ENCODE data around the gene CRHR1.

CRHR1 gene

GRCh38 chr17:45745601-45746494, 38.3 kb upstream of the CRHR1 start:
- Histone ChIP-seq H3K9me3 (ENCODE audit: insufficient read depth, low read length) (no peaks in the 10 kb centered on the region), H3K36me3 (ENCODE audit: insufficient read depth, insufficient read length, low read length) (no peaks in the 10 kb centered on the region), H3K4me1 (ENCODE audit: insufficient read depth, insufficient read length) (peaks cover 16% of the 10 kb centered on the region), H3K4me3 (ENCODE audit: insufficient read length, low read depth) (no peak overlapping the region), H3K9ac (ENCODE audit: insufficient read length, low read depth) (peak overlapping the region; percentile 32), H3K27me3 (ENCODE audit: insufficient read depth, insufficient read length) (peaks cover 71% of the 10 kb centered on the region)
- no peak for TF ChIP-seq SUZ12 (IDR thresholded peaks at IDR 0.05; ENCODE audit: extremely low read depth, insufficient read depth, insufficient read length)
- no peak for TF ChIP-seq ZNF274 (IDR thresholded peaks at IDR 0.05; ENCODE audit: low read depth, low read length)
- TF ChIP-seq YY1 (IDR thresholded peaks at IDR 0.05; ENCODE audit: insufficient read depth, insufficient read length), result no peak
- DNase-seq (ENCODE audit: low read depth, low spot score), result no peak

GRCh38 chr17:45747911-45748310, 36.2 kb upstream of the CRHR1 start:
- TF ChIP-seq ZNF274 (IDR thresholded peaks at IDR 0.05; ENCODE audit: low read depth, low read length), result no peak
- TF ChIP-seq SUZ12 (IDR thresholded peaks at IDR 0.05; ENCODE audit: extremely low read depth, insufficient read depth, insufficient read length), result no peak
- no peak for TF ChIP-seq YY1 (IDR thresholded peaks at IDR 0.05; ENCODE audit: insufficient read depth, insufficient read length)
- Histone ChIP-seq H3K36me3 (ENCODE audit: insufficient read depth, insufficient read length, low read length) (no peaks in the 10 kb centered on the region), H3K27me3 (ENCODE audit: insufficient read depth, insufficient read length) (peaks cover 62% of the 10 kb centered on the region)

GRCh38 chr17:45748731-45749310, 35.3 kb upstream of the CRHR1 start:
- no peak overlapping the region for H3K4me3 ChIP-seq (ENCODE audit: insufficient read length, low read depth)
- peaks cover 54% of the 10 kb centered on the region for H3K27me3 ChIP-seq (ENCODE audit: insufficient read depth, insufficient read length)
- H3K9ac ChIP-seq (ENCODE audit: insufficient read length, low read depth), result no peak overlapping the region
- H3K4me1 ChIP-seq (ENCODE audit: insufficient read depth, insufficient read length), result peaks cover 18% of the 10 kb centered on the region
- TF ChIP-seq ZNF274 (IDR thresholded peaks at IDR 0.05; ENCODE audit: low read depth, low read length) (no peak), YY1 (IDR thresholded peaks at IDR 0.05; ENCODE audit: insufficient read depth, insufficient read length) (no peak), SUZ12 (IDR thresholded peaks at IDR 0.05; ENCODE audit: extremely low read depth, insufficient read depth, insufficient read length) (no peak)
- no peaks in the 10 kb centered on the region for H3K9me3 ChIP-seq (ENCODE audit: insufficient read depth, low read length)
- DNase-seq (ENCODE audit: low read depth, low spot score), result no peak
- no peaks in the 10 kb centered on the region for H3K36me3 ChIP-seq (ENCODE audit: insufficient read depth, insufficient read length, low read length)

More at GRCh38 chr17:45747911-45748310, 36.2 kb upstream of the CRHR1 start:
- Histone ChIP-seq H3K4me1 (ENCODE audit: insufficient read depth, insufficient read length) (peaks cover 18% of the 10 kb centered on the region), H3K9me3 (ENCODE audit: insufficient read depth, low read length) (no peaks in the 10 kb centered on the region), H3K4me3 (ENCODE audit: insufficient read length, low read depth) (no peak overlapping the region), H3K9ac (ENCODE audit: insufficient read length, low read depth) (no peak overlapping the region)
- no peak for DNase-seq (ENCODE audit: low read depth, low spot score)

GRCh38 chr17:45749831-45750335, 34.2 kb upstream of the CRHR1 start:
- DNase-seq (ENCODE audit: low read depth, low spot score), result no peak
- H3K27me3 ChIP-seq (ENCODE audit: insufficient read depth, insufficient read length), result peaks cover 44% of the 10 kb centered on the region
- H3K36me3 ChIP-seq (ENCODE audit: insufficient read depth, insufficient read length, low read length), result no peaks in the 10 kb centered on the region
- peaks cover 18% of the 10 kb centered on the region for H3K4me1 ChIP-seq (ENCODE audit: insufficient read depth, insufficient read length)
- TF ChIP-seq ZNF274 (IDR thresholded peaks at IDR 0.05; ENCODE audit: low read depth, low read length) (no peak), YY1 (IDR thresholded peaks at IDR 0.05; ENCODE audit: insufficient read depth, insufficient read length) (no peak), SUZ12 (IDR thresholded peaks at IDR 0.05; ENCODE audit: extremely low read depth, insufficient read depth, insufficient read length) (no peak)
- H3K4me3 ChIP-seq (ENCODE audit: insufficient read length, low read depth), result no peak overlapping the region
- H3K9me3 ChIP-seq (ENCODE audit: insufficient read depth, low read length), result no peaks in the 10 kb centered on the region
- no peak overlapping the region for H3K9ac ChIP-seq (ENCODE audit: insufficient read length, low read depth)

GRCh38 chr17:45750779-45751440, 33.2 kb upstream of the CRHR1 start:
- no peak for DNase-seq (ENCODE audit: low read depth, low spot score)
- H3K9ac ChIP-seq (ENCODE audit: insufficient read length, low read depth), result no peak overlapping the region
- H3K36me3 ChIP-seq (ENCODE audit: insufficient read depth, insufficient read length, low read length), result no peaks in the 10 kb centered on the region
- TF ChIP-seq ZNF274 (IDR thresholded peaks at IDR 0.05; ENCODE audit: low read depth, low read length), result no peak
- no peak for TF ChIP-seq YY1 (IDR thresholded peaks at IDR 0.05; ENCODE audit: insufficient read depth, insufficient read length)
- TF ChIP-seq SUZ12 (IDR thresholded peaks at IDR 0.05; ENCODE audit: extremely low read depth, insufficient read depth, insufficient read length), result no peak
- H3K4me3 ChIP-seq (ENCODE audit: insufficient read length, low read depth), result no peak overlapping the region
- H3K4me1 ChIP-seq (ENCODE audit: insufficient read depth, insufficient read length), result peaks cover 11% of the 10 kb centered on the region
- H3K9me3 ChIP-seq (ENCODE audit: insufficient read depth, low read length), result no peaks in the 10 kb centered on the region
- H3K27me3 ChIP-seq (ENCODE audit: insufficient read depth, insufficient read length), result peaks cover 41% of the 10 kb centered on the region

- TF ChIP-seq ZNF274 (IDR thresholded peaks at IDR 0.05; ENCODE audit: low read depth, low read length) (no peak), SUZ12 (IDR thresholded peaks at IDR 0.05; ENCODE audit: extremely low read depth, insufficient read depth, insufficient read length) (no peak), YY1 (IDR thresholded peaks at IDR 0.05; ENCODE audit: insufficient read depth, insufficient read length) (no peak)
- DNase-seq (ENCODE audit: low read depth, low spot score), result no peak
- Histone ChIP-seq H3K36me3 (ENCODE audit: insufficient read depth, insufficient read length, low read length) (no peaks in the 10 kb centered on the region), H3K9ac (ENCODE audit: insufficient read length, low read depth) (no peak overlapping the region), H3K4me1 (ENCODE audit: insufficient read depth, insufficient read length) (peaks cover 7% of the 10 kb centered on the region), H3K27me3 (ENCODE audit: insufficient read depth, insufficient read length) (peaks cover 38% of the 10 kb centered on the region), H3K4me3 (ENCODE audit: insufficient read length, low read depth) (no peak overlapping the region), H3K9me3 (ENCODE audit: insufficient read depth, low read length) (no peaks in the 10 kb centered on the region)
Measured at GRCh38 chr17:45751466-45751865, 32.7 kb upstream of the CRHR1 start.
